Chondrocyte (in vitro differentiated cells): ENCODE data around the gene CTU1. TPM values are rescaled to one million over a fixed set of nuclear protein-coding genes. Genes with fewer than 3 reads are reported as not detected.
A peak's percentile ranks its signal among the peaks of the same experiment; 100 is the strongest.

Source experiments
- DNase-seq: peaks from one replicate; pipeline ENCODE4 v3.0.0; 2021; ENCODE audit warnings: mixed read lengths, low spot score
- H3K27ac Mint-ChIP-seq: one replicate; pipeline ENCODE4 v1.8.0; 2021; ENCODE audit warnings: mild to moderate bottlenecking, moderate library complexity, mixed read lengths; ENCODE audit not compliant: unreplicated experiment
- H3K27me3 Mint-ChIP-seq: 2 replicates; pipeline ENCODE4 v1.8.0; 2021; ENCODE audit warnings: low read depth, mixed read lengths
- H3K36me3 Mint-ChIP-seq: 2 replicates; pipeline ENCODE4 v1.8.0; 2021; ENCODE audit warnings: low read depth, mixed read lengths
- H3K4me1 Mint-ChIP-seq: 2 replicates; pipeline ENCODE4 v1.8.0; 2021; ENCODE audit warnings: low read depth, mild to moderate bottlenecking, mixed read lengths
- H3K4me3 Mint-ChIP-seq: one replicate; pipeline ENCODE4 v1.8.0; 2021; ENCODE audit warnings: mild to moderate bottlenecking, moderate library complexity, mixed read lengths; ENCODE audit not compliant: unreplicated experiment
- H3K9me3 Mint-ChIP-seq: 2 replicates; pipeline ENCODE4 v1.8.0; 2021; ENCODE audit warnings: low read depth, mixed read lengths
- CTCF ChIP-seq: fragments of 200-600 bp; sonication (generic); IDR thresholded peaks from 2 replicates; pipeline ENCODE4 v1.5.0; 2021; ENCODE audit warnings: antibody characterized with exemption, mild to moderate bottlenecking, moderate library complexity
- total RNA-seq: library from RNA; stranded (reverse); gene quantifications from 3 replicates; pipeline ENCODE4 v1.2.1, GENCODE V29; 2021

CTU1 gene
- total RNA-seq, 1 donor from 2014 or later = 6.1 TPM

- Mint-ChIP-seq H3K4me1 (peaks cover 12% of the 10 kb centered on the region), H3K36me3 (peaks cover 4% of the 10 kb centered on the region), H3K27ac (peak overlapping the region; percentile 96), H3K9me3 (no peaks in the 10 kb centered on the region), H3K4me3 (peak overlapping the region; percentile 91), H3K27me3 (peaks cover 3% of the 10 kb centered on the region)
- DNase-seq = no peak
- TF ChIP-seq CTCF = no peak
Measured at GRCh38 chr19:51107406-51108065, 673 bp downstream of the CTU1 start.

GRCh38 chr19:51103926-51104341 is 4.3 kb downstream of the CTU1 start:
- Mint-ChIP-seq H3K9me3 (no peaks in the 10 kb centered on the region), H3K4me1 (peaks cover 12% of the 10 kb centered on the region), H3K27me3 (no peaks in the 10 kb centered on the region), H3K36me3 (peaks cover 9% of the 10 kb centered on the region), H3K4me3 (no peak overlapping the region), H3K27ac (no peak overlapping the region)
- no peak for DNase-seq
- no peak for TF ChIP-seq CTCF

- no peak for DNase-seq
- H3K27me3 Mint-ChIP-seq = no peaks in the 10 kb centered on the region
- no peak overlapping the region for H3K27ac Mint-ChIP-seq
- TF ChIP-seq CTCF = no peak
- no peak overlapping the region for H3K4me3 Mint-ChIP-seq
- H3K36me3 Mint-ChIP-seq = peaks cover 9% of the 10 kb centered on the region
- no peaks in the 10 kb centered on the region for H3K9me3 Mint-ChIP-seq
- peaks cover 8% of the 10 kb centered on the region for H3K4me1 Mint-ChIP-seq
Measured at GRCh38 chr19:51102991-51103390, 5.2 kb downstream of the CTU1 start.

- TF ChIP-seq CTCF = no peak
- no peaks in the 10 kb centered on the region for H3K9me3 Mint-ChIP-seq
- DNase-seq = no peak
- H3K27ac Mint-ChIP-seq = no peak overlapping the region
- peaks cover 15% of the 10 kb centered on the region for H3K36me3 Mint-ChIP-seq
- no peaks in the 10 kb centered on the region for H3K4me1 Mint-ChIP-seq
- H3K27me3 Mint-ChIP-seq = no peaks in the 10 kb centered on the region
- H3K4me3 Mint-ChIP-seq = no peak overlapping the region
Measured at GRCh38 chr19:51101171-51101865, 6.9 kb downstream of the CTU1 start.

- Mint-ChIP-seq H3K4me3 (no peak overlapping the region), H3K9me3 (no peaks in the 10 kb centered on the region), H3K27me3 (no peaks in the 10 kb centered on the region), H3K4me1 (no peaks in the 10 kb centered on the region), H3K27ac (no peak overlapping the region), H3K36me3 (peaks cover 15% of the 10 kb centered on the region)
- DNase-seq = no peak
- TF ChIP-seq CTCF = no peak
Measured at GRCh38 chr19:51100601-51101000, 7.6 kb downstream of the CTU1 start.
